CD14-positive monocyte (primary cell): ENCODE measurements around the gene RIPOR3. TPM values are rescaled to one million over a fixed set of nuclear protein-coding genes. Genes with fewer than 3 reads are reported as not detected.

Experiments used
- DNase-seq, 3 donors: peaks; one replicate each; pipeline ENCODE4 v3.0.0-alpha.2; 2011 to 2022
- H2AFZ ChIP-seq: 2 replicates; pipeline ENCODE4 v1.6.0; 2012; ENCODE audit warnings: mild to moderate bottlenecking, low read depth, low read length, inconsistent platforms; ENCODE audit not compliant: insufficient read depth, poor library complexity, severe bottlenecking
- H3K27ac ChIP-seq, 2 donors: 1 replicate in 1 of 2; 2 replicates in 1 of 2; pipeline ENCODE4 v1.5.1; 2012 to 2013; ENCODE audit warnings: low read length in 2 of 2, control low read depth in 1 of 2, inconsistent platforms in 1 of 2, low read depth in 1 of 2, mild to moderate bottlenecking in 1 of 2
- H3K27me3 ChIP-seq, 2 donors: one replicate each; pipeline versions ENCODE4 v1.6.0 to v1.6.1; 2011 to 2013; ENCODE audit warnings: low read length in 2 of 2; ENCODE audit not compliant: control insufficient read depth in 2 of 2, insufficient read depth in 2 of 2
- H3K36me3 ChIP-seq, 2 donors: replicated peaks in 1 of 2; 1 replicate in 1 of 2; 2 replicates in 1 of 2; pipeline versions ENCODE4 v1.5.1 to v1.6.1; 2012 to 2013; ENCODE audit warnings: low read length in 2 of 2, control low read depth in 1 of 2, inconsistent platforms in 1 of 2, mild to moderate bottlenecking in 1 of 2; ENCODE audit not compliant: insufficient read depth in 2 of 2, control insufficient read depth in 1 of 2
- H3K4me1 ChIP-seq, 2 donors: 1 replicate in 1 of 2; 2 replicates in 1 of 2; pipeline versions ENCODE4 v1.5.1 to v1.6.1; 2012 to 2013; ENCODE audit warnings: low read length in 2 of 2, control low read depth in 1 of 2, inconsistent platforms in 1 of 2, mild to moderate bottlenecking in 1 of 2, moderate library complexity in 1 of 2; ENCODE audit not compliant: insufficient read depth in 2 of 2, control insufficient read depth in 1 of 2
- H3K4me2 ChIP-seq: replicated peaks from 2 replicates; pipeline ENCODE3; 2012; ENCODE audit warnings: low read length, moderate library complexity, mild to moderate bottlenecking; ENCODE audit not compliant: poor library complexity, severe bottlenecking; ENCODE audit errors: extremely low read depth
- H3K4me3 ChIP-seq, 3 experiments: fragments of 200-600 bp in 1 of 3; sonication (generic) in 1 of 3; replicated peaks in 1 of 3; 1 replicate in 2 of 3; 2 replicates in 1 of 3; pipeline ENCODE4 v1.5.1; 2011 to 2013; ENCODE audit warnings: low read length in 3 of 3, mild to moderate bottlenecking in 3 of 3, control low read depth in 2 of 3, low read depth in 2 of 3, inconsistent platforms in 1 of 3, moderate library complexity in 1 of 3
- H3K79me2 ChIP-seq: 2 replicates; pipeline ENCODE4 v1.6.0; 2012; ENCODE audit warnings: mild to moderate bottlenecking, control low read depth, inconsistent platforms, low read length, moderate library complexity; ENCODE audit not compliant: insufficient read depth
- H3K9ac ChIP-seq: 2 replicates; pipeline ENCODE4 v1.6.0; 2017; ENCODE audit warnings: low read length, mild to moderate bottlenecking; ENCODE audit not compliant: insufficient read depth, poor library complexity, severe bottlenecking
- H3K9me3 ChIP-seq, 2 donors: replicated peaks in 1 of 2; 1 replicate in 1 of 2; 2 replicates in 1 of 2; pipeline versions ENCODE4 v1.5.1 to v1.6.1; 2012 to 2013; ENCODE audit warnings: low read length in 2 of 2, control low read depth in 1 of 2; ENCODE audit not compliant: control insufficient read depth in 1 of 2, insufficient read depth in 1 of 2
- H4K20me1 ChIP-seq: 2 replicates; pipeline ENCODE4 v1.6.0; 2012; ENCODE audit warnings: mild to moderate bottlenecking, low read length, control low read depth, moderate library complexity; ENCODE audit not compliant: insufficient read depth
- H3K27ac Mint-ChIP-seq, 7 donors: one replicate each; pipeline ENCODE4 v1.8.0; 2020; ENCODE audit warnings: mild to moderate bottlenecking in 7 of 7, mixed read lengths in 7 of 7, moderate library complexity in 6 of 7, inconsistent platforms in 2 of 7
- H3K27me3 Mint-ChIP-seq, 3 donors: one replicate each; pipeline ENCODE4 v1.8.0; 2021 to 2022; ENCODE audit warnings: low read depth in 3 of 3, mild to moderate bottlenecking in 3 of 3, mixed read lengths in 3 of 3, moderate library complexity in 3 of 3, inconsistent platforms in 1 of 3
- H3K36me3 Mint-ChIP-seq, 2 donors: one replicate each; pipeline ENCODE4 v1.8.0; 2020; ENCODE audit warnings: mixed read lengths in 2 of 2, inconsistent platforms in 1 of 2, mild to moderate bottlenecking in 1 of 2
- H3K4me1 Mint-ChIP-seq: one replicate; pipeline ENCODE4 v1.8.0; 2020; ENCODE audit warnings: mild to moderate bottlenecking, mixed read lengths
- H3K4me3 Mint-ChIP-seq, 2 donors: one replicate each; pipeline ENCODE4 v1.8.0; 2020; ENCODE audit warnings: mild to moderate bottlenecking in 2 of 2, mixed read lengths in 2 of 2, moderate library complexity in 1 of 2
- H3K9me3 Mint-ChIP-seq, 7 donors: one replicate each; pipeline ENCODE4 v1.8.0; 2020 to 2022; ENCODE audit warnings: mixed read lengths in 7 of 7, mild to moderate bottlenecking in 6 of 7, moderate library complexity in 6 of 7, inconsistent platforms in 2 of 7
- WGBS: methylation state at CpG from one replicate; pipeline ENCODE4 v1.1.5; 2013; ENCODE audit warnings: missing lambda C conversion rate; ENCODE audit not compliant: insufficient coverage; 5-methylcytosine and 5-hydroxymethylcytosine counted together
- intact Hi-C, 2 donors: fragments of 100-400 bp; cut with micrococcal nuclease; formaldehyde crosslinking; loops; one replicate each; pipeline versions ENCODE4 v1.15.0 to v1.15.1; 2023
- polyA plus RNA-seq, 3 donors: library from polyadenylated mRNA; depleted of rRNA in 1 of 3; unstranded in 2 of 3; stranded (reverse) in 1 of 3; fragments of 300-500 nt in 2 of 3; fragments of >200 nt in 1 of 3; fragmentation: Illumina TruSeq in 2 of 3; gene quantifications; 1 replicate in 2 of 3; 2 replicates in 1 of 3; pipeline ENCODE4 v1.2.3, GENCODE V29; 2012 to 2021
- TF ChIP-seq, protein P1 (sequence below): fragments of 200-600 bp; IDR thresholded peaks from one replicate; pipeline ENCODE4 v1.8.0; 2022; ENCODE audit warnings: antibody characterized with exemption, mild to moderate bottlenecking

Gene RIPOR3
- polyA plus RNA-seq, 3 donors: not detected

DNA sequence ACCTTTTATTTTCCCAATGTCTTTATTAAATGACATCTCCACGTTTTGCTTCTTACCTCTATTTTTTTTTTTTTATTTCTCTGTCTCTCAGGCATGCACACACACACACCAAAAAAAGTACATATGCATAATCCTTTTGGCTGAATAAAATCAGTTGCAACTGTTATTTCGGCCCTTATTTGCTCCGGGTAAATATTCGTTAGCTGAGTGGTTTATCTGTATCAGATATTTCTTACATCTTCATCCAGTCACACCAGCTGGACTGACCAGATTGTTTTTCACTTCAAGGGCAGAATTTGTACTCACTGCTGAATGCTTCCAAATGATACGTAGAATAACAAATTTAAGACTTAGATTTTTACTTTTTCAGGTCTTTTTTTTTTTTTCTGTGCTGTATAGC lies 135.7 kb downstream of the RIPOR3 start:
- DNase-seq: no peak
- intact Hi-C loops: no loop called here
- no CpG with 5 or more reads among the region's 5 CpGs for WGBS
- Histone ChIP-seq H3K27ac (no peak overlapping the region), H3K9ac (no peak overlapping the region), H3K9me3 (no peaks in the 10 kb centered on the region), H2AFZ (no peak overlapping the region), H3K4me1 (peaks cover 0 to 5% of the 10 kb centered on the region in 2 donors), H3K4me2 (no peak overlapping the region), H4K20me1 (peaks cover 88% of the 10 kb centered on the region), H3K79me2 (peaks cover 93% of the 10 kb centered on the region), H3K27me3 (no peaks in the 10 kb centered on the region), H3K4me3 (no peak overlapping the region), H3K36me3 (peaks cover 4 to 31% of the 10 kb centered on the region in 2 donors)
- Mint-ChIP-seq H3K9me3 (no peaks in the 10 kb centered on the region), H3K27ac (no peak overlapping the region), H3K27me3 (no peaks in the 10 kb centered on the region), H3K4me1 (peaks cover 2% of the 10 kb centered on the region), H3K36me3 (peaks cover 20 to 23% of the 10 kb centered on the region in 2 donors), H3K4me3 (no peak overlapping the region)
- TF ChIP-seq, protein P1, sequence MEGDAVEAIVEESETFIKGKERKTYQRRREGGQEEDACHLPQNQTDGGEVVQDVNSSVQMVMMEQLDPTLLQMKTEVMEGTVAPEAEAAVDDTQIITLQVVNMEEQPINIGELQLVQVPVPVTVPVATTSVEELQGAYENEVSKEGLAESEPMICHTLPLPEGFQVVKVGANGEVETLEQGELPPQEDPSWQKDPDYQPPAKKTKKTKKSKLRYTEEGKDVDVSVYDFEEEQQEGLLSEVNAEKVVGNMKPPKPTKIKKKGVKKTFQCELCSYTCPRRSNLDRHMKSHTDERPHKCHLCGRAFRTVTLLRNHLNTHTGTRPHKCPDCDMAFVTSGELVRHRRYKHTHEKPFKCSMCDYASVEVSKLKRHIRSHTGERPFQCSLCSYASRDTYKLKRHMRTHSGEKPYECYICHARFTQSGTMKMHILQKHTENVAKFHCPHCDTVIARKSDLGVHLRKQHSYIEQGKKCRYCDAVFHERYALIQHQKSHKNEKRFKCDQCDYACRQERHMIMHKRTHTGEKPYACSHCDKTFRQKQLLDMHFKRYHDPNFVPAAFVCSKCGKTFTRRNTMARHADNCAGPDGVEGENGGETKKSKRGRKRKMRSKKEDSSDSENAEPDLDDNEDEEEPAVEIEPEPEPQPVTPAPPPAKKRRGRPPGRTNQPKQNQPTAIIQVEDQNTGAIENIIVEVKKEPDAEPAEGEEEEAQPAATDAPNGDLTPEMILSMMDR: no peak

- Histone ChIP-seq H3K4me1 (peaks cover 0 to 5% of the 10 kb centered on the region in 2 donors), H3K9me3 (no peaks in the 10 kb centered on the region), H4K20me1 (peaks cover 88% of the 10 kb centered on the region), H2AFZ (no peak overlapping the region), H3K79me2 (peaks cover 93% of the 10 kb centered on the region), H3K4me2 (no peak overlapping the region), H3K4me3 (no peak overlapping the region), H3K36me3 (peaks cover 4 to 38% of the 10 kb centered on the region in 2 donors), H3K27me3 (no peaks in the 10 kb centered on the region), H3K27ac (no peak overlapping the region), H3K9ac (no peak overlapping the region)
- Mint-ChIP-seq H3K4me1 (peaks cover 3% of the 10 kb centered on the region), H3K27me3 (no peaks in the 10 kb centered on the region), H3K27ac (no peak overlapping the region), H3K36me3 (peaks cover 20 to 29% of the 10 kb centered on the region in 2 donors), H3K9me3 (no peaks in the 10 kb centered on the region), H3K4me3 (no peak overlapping the region)
- intact Hi-C loops: no loop called here
- DNase-seq: no peak
- 100% methylated on average over 1 of the region's 4 CpGs for WGBS
- TF ChIP-seq, protein P1: no peak
These were observed 136.4 kb downstream of the RIPOR3 start for GRCh38 chr20:50554694-50555579.
